HG02571 (cell line): ENCODE measurements around the gene TSHZ2.

Experiments used
- ATAC-seq: cut with Tn5 transposase; IDR thresholded peaks from one replicate; pipeline ENCODE4 v1.9.1; 2021; ENCODE audit warnings: mild to moderate bottlenecking, moderate library complexity; ENCODE audit not compliant: unreplicated experiment

Gene TSHZ2

GRCh38 chr20:53154540-53154939 is 182.4 kb downstream of the TSHZ2 start:
- no peak for ATAC-seq

- peak; percentile 59 for ATAC-seq
These were observed 185.6 kb downstream of the TSHZ2 start for GRCh38 chr20:53157443-53158408.

- ATAC-seq = no peak
These were observed 187.0 kb downstream of the TSHZ2 start for GRCh38 chr20:53159160-53159559.

GRCh38 chr20:53161073-53161472 is 188.9 kb downstream of the TSHZ2 start:
- ATAC-seq = no peak

- ATAC-seq = no peak
These were observed 189.3 kb downstream of the TSHZ2 start for GRCh38 chr20:53161473-53161872.

- no peak for ATAC-seq
These were observed 190.2 kb downstream of the TSHZ2 start for GRCh38 chr20:53162251-53162835.

GRCh38 chr20:53163486-53163885 is 191.3 kb downstream of the TSHZ2 start:
- no peak for ATAC-seq

- no peak for ATAC-seq
These were observed 191.9 kb downstream of the TSHZ2 start for GRCh38 chr20:53164072-53164471.

GRCh38 chr20:53165452-53165851 is 193.3 kb downstream of the TSHZ2 start:
- no peak for ATAC-seq

GRCh38 chr20:53168491-53168890 is 196.3 kb downstream of the TSHZ2 start:
- ATAC-seq = no peak

GRCh38 chr20:53170196-53170595 is 198.0 kb downstream of the TSHZ2 start:
- ATAC-seq = no peak

GRCh38 chr20:53171065-53171464 is 198.9 kb downstream of the TSHZ2 start:
- ATAC-seq = no peak

- ATAC-seq = no peak
These were observed 202.3 kb downstream of the TSHZ2 start for GRCh38 chr20:53174454-53174853.

- ATAC-seq = no peak
These were observed 203.1 kb downstream of the TSHZ2 start for GRCh38 chr20:53175135-53175780.

- ATAC-seq = no peak
These were observed 204.0 kb downstream of the TSHZ2 start for GRCh38 chr20:53176134-53176533.

- no peak for ATAC-seq
These were observed 205.5 kb downstream of the TSHZ2 start for GRCh38 chr20:53177687-53178086.

GRCh38 chr20:53179749-53180148 is 207.6 kb downstream of the TSHZ2 start:
- ATAC-seq = no peak

GRCh38 chr20:53180928-53181362 is 208.8 kb downstream of the TSHZ2 start:
- ATAC-seq = no peak

GRCh38 chr20:53181866-53182376 is 209.8 kb downstream of the TSHZ2 start:
- no peak for ATAC-seq

- no peak for ATAC-seq
These were observed 211.0 kb downstream of the TSHZ2 start for GRCh38 chr20:53183181-53183580.

- ATAC-seq = no peak
These were observed 214.5 kb downstream of the TSHZ2 start for GRCh38 chr20:53186635-53187034.
